Measurements from ENCODE around the gene SERP2.

DNA sequence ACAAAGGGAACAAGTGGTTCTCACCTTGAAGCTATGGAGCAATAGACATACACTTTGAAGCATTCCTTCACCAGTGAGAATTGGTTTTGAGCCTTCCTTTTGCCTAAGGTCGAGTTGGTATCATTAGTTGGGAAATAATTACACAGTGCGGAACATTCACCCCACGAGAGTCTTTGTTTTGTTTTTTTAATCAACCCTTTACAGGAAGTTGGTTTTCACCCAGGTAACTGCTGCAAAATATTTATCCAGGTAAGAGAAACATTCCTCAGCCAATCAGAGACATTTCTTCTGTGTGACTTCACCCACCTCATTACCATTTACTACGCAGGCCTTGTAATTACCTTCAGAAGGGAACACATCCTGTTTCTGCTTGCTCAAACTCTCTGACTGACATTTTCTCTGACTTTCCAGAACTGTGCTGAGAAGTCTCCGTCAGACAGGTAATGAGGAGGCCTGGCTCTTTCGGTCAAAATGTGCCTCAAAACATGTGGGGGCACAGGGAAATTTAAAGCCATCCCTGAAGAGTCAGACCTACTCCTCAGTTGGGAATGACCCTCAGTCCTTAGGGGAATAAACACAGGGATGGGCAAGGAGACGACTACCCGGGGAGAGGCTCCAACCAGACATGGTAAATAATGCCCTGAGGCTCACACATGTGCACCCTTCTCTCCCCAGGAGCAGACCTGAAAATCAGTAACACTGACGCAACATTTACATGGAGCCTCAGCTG is 22.7 kb upstream of the SERP2 start:
- TF ChIP-seq, protein P1, sequence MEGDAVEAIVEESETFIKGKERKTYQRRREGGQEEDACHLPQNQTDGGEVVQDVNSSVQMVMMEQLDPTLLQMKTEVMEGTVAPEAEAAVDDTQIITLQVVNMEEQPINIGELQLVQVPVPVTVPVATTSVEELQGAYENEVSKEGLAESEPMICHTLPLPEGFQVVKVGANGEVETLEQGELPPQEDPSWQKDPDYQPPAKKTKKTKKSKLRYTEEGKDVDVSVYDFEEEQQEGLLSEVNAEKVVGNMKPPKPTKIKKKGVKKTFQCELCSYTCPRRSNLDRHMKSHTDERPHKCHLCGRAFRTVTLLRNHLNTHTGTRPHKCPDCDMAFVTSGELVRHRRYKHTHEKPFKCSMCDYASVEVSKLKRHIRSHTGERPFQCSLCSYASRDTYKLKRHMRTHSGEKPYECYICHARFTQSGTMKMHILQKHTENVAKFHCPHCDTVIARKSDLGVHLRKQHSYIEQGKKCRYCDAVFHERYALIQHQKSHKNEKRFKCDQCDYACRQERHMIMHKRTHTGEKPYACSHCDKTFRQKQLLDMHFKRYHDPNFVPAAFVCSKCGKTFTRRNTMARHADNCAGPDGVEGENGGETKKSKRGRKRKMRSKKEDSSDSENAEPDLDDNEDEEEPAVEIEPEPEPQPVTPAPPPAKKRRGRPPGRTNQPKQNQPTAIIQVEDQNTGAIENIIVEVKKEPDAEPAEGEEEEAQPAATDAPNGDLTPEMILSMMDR (IDR thresholded peaks at IDR 0.05; ENCODE audit: low read depth, low read length): no peak
- TF ChIP-seq EZH2phosphoT487 (IDR thresholded peaks at IDR 0.05; ENCODE audit: low read depth): no peak
